Stimulated activated CD8-positive, alpha-beta memory T cell treated with anti-CD3 and anti-CD28 coated beads, Interleukin-15, amount 100 ng/mL, for 24 hours (primary cell): ENCODE results near the gene SLC7A5.

Source experiments
- DNase-seq: peaks from one replicate; pipeline ENCODE4 v3.0.0-alpha.2; 2020; ENCODE audit warnings: low read depth

Gene SLC7A5

DNA sequence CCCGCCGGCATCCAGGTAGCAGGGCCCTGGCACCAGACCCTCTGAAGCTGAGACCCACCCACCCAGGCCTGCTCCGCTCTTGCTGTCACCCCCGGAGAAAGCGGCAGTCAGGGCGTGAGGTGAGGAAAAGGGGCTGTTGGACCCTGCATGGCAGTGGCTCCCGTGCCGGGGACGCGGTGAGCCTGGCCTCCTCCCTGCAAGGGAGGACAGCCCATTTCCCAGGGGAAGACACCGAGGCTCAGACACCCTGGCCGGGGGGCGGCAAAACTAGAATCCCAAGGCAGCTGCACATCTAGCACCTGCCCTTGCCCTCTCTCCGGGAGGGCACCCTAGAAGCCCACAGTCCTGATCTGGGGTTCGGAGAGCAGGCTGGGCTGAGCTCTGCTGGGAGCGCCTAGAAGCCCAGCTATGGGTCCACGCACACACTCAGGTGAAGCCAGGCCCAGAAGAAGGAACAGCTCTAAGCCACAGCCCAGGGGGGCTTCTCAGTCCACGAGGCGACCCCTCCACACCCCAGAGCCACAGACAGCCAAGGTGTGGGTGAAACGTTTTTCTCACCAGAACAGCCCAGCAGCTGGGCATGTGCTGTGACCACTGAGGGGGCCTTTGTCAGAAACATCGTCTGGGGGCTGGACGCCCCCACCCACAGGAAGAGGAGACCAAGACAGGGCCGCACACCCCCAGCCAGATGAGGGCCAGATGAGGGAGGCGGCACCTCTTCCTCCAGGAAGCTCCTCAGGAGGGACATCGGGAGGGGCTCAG lies 22.4 kb downstream of the SLC7A5 start:
- DNase-seq, result no peak

DNA sequence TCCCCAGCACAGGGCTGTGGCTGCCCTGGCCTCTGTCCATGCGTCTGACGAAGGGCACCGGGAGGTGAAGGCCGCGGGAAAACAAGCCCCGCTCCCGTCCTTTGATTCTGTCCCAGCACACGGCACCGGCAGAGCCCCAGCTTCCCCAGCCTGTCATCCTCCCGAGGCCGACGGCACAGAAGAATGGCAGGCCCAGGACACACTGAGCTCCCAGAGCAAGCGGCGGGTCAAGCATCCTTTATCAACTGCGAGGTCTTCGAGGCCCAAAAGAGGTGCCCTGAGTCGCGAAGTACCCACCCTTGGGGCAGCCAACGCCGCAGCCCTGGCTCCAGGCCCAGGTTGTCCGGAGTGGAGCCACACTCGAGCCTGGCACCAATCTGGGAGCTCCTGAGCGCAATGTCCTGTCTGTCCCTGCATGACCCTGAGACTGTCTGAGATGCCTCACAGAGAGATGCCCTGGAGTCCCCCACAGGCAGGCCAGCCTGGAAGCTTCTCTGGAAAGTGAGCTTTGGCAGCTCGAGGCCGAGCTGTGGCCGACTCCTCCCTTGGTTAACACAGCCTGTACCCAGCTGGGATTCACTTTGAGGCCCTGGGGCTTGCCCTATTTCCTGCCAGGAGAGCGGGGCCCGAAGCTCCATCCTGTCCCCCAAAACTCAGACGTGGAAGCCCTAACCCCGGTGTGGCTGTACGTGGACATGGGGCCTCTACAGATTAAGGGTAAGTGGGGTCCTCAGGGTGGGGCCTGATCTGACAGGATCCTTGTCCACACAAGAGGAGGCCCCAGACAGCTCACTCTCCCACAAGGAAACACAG lies 23.3 kb downstream of the SLC7A5 start:
- no peak for DNase-seq

- no peak for DNase-seq
Measured at GRCh38 chr16:87845213-87845612, 24.1 kb downstream of the SLC7A5 start.

GRCh38 chr16:87844809-87845208 lies 24.5 kb downstream of the SLC7A5 start:
- DNase-seq, result no peak

DNA sequence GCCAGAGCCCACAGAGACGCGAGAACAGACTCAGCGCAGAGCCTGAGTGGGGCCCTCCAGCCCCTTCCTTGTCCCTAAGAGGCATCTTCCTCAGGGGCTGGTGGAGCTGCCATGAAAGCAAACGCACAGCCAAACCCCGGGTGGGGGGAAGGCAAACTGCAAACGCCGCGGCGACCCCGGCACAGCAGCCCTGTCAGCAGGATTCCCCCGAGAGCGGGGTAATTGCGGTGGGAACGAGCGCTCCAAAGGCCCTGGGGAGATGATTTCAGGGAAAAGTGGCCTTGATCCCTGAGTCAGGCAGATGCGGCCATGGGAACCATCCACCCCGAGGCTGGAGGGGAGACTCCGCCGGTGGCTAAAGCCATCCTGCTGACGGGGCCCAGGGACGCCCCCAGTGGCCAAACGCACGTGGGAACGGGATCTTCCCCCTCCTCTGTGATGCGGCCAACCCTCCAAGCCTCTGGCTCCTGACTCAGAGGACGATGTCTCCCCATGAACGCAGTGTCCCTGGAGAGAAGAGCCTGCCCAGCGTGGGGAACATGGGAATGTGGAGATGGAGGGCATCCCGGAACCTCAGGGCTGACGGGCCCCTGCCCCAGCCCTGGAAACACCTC lies 25.1 kb downstream of the SLC7A5 start:
- no peak for DNase-seq

GRCh38 chr16:87843678-87844105 lies 25.6 kb downstream of the SLC7A5 start:
- no peak for DNase-seq

GRCh38 chr16:87842209-87842869 lies 27.0 kb downstream of the SLC7A5 start:
- no peak for DNase-seq

DNA sequence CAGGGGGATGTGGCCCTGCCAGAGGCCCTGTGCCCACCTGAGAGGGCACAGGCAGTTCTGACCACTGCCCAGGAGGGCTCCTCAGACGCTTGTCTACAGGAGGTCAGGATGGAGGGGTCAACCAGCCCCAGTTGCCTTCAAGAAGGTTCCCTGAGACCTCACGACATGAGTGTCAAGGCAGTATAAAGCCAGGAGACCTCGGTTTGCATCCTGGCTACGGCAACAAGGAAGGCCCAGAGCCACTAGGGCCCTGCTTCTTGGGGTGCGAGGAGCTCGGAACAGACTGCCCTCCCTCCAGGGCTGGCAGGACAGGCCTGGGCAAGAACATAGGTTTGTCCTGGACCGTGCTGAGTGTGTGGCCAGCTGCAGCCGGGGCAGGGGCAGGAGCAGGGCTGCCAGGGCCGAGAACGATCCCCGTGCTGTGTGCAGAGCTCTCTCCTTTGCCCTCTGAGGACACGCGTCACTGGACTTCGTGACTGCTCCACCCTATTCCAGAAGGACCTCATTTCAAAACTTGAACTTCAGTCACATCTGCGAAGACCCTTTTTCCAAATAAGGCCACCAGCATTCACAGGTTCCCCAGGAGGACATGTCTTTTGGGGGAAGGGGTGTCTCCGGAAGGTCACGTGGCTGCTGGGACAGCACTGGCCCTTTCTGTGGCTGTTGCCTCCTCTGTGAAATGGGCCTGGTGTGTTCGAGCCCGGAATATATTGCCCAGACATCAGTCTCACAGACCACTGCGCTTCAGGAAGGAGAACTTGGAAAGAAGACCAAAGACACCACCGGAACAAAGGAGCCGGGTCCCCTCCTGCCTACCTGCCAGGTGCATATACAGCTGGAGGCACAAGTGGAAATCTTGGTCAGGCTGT lies 27.7 kb downstream of the SLC7A5 start:
- no peak for DNase-seq

DNA sequence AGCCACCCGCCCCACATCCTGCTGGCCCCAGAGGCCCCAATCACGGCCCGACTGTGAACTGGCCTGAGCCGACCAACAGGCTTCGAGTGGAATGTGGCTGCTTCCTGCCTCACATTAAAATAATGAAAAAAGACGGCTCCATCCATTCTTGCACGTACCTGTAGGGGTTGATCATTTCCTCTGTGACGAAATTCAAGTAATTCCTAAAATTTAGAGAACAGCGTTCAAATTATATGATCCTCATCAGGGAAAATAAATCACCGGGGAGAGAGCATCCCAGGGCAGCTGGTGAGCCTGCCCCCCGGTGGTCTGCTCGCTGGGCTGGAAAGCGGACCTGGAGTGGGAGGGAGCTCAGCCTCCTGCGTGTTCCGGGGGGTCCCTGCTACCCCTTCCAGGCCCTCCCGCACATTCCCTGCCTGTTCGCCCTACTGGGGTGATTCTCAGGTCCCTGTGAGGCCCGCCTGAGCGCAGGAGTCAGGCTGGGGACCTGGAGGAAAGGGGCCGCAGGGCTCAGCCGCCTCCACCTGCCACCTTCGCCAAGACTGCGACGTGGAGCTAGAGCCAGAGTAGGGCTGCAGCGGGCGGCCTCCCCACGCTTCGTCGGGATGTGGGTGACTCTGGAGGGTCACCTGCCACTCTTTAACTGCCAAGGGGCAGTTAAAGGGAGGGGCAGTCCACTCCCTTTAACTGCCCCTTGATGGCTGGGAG lies 28.9 kb downstream of the SLC7A5 start:
- no peak for DNase-seq

GRCh38 chr16:87839542-87840270 lies 29.6 kb downstream of the SLC7A5 start:
- DNase-seq, result no peak

GRCh38 chr16:87838643-87839541 lies 30.4 kb downstream of the SLC7A5 start:
- no peak for DNase-seq

DNA sequence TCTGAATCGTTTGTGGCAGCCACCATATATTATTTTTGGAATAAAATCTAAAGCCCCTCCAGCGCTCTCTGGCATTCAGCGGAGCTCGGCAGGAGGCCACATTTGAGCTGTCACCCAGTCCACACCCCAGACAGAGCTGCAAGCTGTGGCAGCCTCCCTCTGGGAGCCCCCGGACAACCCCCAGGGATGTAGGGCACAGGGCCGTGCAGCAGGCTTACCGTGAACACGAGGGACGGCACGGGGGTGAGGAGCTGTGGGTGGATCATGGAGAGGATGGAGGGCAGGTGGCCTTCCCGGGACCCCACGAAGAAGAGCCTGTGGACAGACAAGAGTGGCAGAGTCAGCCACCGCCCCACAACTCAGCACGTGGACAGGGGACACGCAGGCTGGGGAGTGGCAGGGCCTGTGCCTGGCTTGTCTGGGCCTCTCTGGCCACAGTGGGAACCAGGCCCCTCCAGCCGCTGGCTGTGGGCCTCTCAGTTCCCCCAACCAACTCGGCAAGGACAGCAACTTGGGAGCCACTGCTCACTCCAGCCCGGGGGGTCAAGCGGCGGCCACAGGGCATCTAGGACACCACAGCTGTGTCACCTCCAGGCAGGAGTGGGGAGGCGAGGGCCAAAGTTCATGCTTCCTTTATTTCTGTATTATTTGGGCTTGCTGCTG lies 31.5 kb downstream of the SLC7A5 start:
- no peak for DNase-seq

- no peak for DNase-seq
Measured at GRCh38 chr16:87836844-87837581, 32.3 kb downstream of the SLC7A5 start.

- DNase-seq, result no peak
Measured at GRCh38 chr16:87836346-87836843, 32.9 kb downstream of the SLC7A5 start.

- no peak for DNase-seq
Measured at GRCh38 chr16:87835882-87836331, 33.4 kb downstream of the SLC7A5 start.

DNA sequence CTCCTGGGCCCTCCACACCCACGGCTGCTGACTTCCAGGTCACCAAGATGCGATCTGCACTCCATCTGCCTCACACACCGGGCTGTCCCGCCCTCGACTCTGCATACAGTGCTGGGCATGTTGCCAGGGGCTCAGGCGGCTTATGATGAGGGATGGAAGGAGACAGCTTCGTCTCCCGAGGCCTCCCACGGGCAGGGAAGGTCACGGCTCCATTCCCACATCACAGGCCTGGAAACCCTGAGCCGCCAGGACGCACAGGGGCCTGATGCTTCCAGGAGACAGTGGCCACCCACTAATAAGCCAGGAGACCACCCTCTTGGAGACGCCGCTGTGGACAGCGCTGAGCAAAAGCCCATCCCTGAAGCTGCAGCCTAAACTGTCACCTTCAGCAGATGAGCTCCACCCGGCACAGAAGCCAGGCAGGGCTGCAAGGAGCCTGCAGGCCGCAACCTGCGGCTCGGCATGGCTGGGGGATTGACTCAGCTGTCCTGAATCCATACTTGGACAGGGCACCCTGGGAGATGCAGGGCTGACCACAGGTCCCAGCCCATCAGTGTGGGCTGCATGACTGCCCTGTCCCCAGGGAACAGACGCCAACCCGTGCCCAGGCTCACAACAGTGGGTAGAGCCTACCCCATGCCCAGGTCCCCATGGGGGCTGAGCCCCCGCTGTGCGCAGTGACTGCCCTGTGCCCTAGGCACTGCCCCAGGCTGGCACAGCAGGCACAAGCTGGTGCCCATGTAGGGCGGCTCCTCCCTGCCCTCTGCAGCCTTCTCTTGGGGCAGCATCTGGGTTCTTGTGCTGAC lies 34.4 kb downstream of the SLC7A5 start:
- no peak for DNase-seq
